Activated CD8-positive, alpha-beta T cell treated with anti-CD3 and anti-CD28 coated beads for 36 hours (primary cell): ENCODE results near the gene CCNB1. TPM values are rescaled to one million over a fixed set of nuclear protein-coding genes. Genes with fewer than 3 reads are reported as not detected.

Experiments
- ATAC-seq: fragments of 200-7000 bp; cut with Tn5 transposase; one replicate; pipeline ENCODE4 v1.10.0; 2021; ENCODE audit warnings: mild to moderate bottlenecking, moderate library complexity
- CTCF ChIA-PET: fragments of 350-600 bp; sonication (Branson Sonifier 250); formaldehyde crosslinking; loops from one replicate; lab custom pipeline; 2021; ENCODE audit warnings: antibody characterized with exemption; lab: Charles Lee
- POLR2A ChIA-PET: fragments of 350-600 bp; sonication (Branson Sonifier 250); formaldehyde crosslinking; loops from one replicate; lab custom pipeline; 2021; ENCODE audit warnings: antibody characterized with exemption; lab: Charles Lee
- DNase-seq: peaks from one replicate; pipeline ENCODE4 v3.0.0-alpha.2; 2020
- H3K27ac Mint-ChIP-seq: one replicate; pipeline ENCODE4 v1.8.0; 2021; ENCODE audit warnings: mild to moderate bottlenecking, mixed read lengths
- H3K27me3 Mint-ChIP-seq: one replicate; pipeline ENCODE4 v1.8.0; 2021; ENCODE audit warnings: mixed read lengths
- H3K36me3 Mint-ChIP-seq: one replicate; pipeline ENCODE4 v1.8.0; 2021; ENCODE audit warnings: low read depth, mixed read lengths
- H3K4me1 Mint-ChIP-seq: one replicate; pipeline ENCODE4 v1.8.0; 2021; ENCODE audit warnings: low read depth, mixed read lengths
- H3K4me3 Mint-ChIP-seq: one replicate; pipeline ENCODE4 v1.8.0; 2021; ENCODE audit warnings: mild to moderate bottlenecking, moderate library complexity, mixed read lengths
- H3K9me3 Mint-ChIP-seq: one replicate; pipeline ENCODE4 v1.8.0; 2021; ENCODE audit warnings: mixed read lengths
- intact Hi-C: fragments of 100-400 bp; cut with micrococcal nuclease; formaldehyde crosslinking; loops from one replicate; pipeline ENCODE4 v1.10.0; 2022
- total RNA-seq, 2 experiments: library from RNA; stranded (reverse); gene quantifications; one replicate each; pipeline ENCODE4 v1.2.3, GENCODE V29; 2021
- TF ChIP-seq, protein P1 (sequence below): fragments of 200-600 bp; IDR thresholded peaks from one replicate; pipeline ENCODE4 v1.8.0; 2022; ENCODE audit warnings: antibody characterized with exemption, mild to moderate bottlenecking

CCNB1 gene
- 100 to 1,000 TPM; 167 to 175 TPM for total RNA-seq

- CTCF ChIA-PET = interaction anchor here (0.8 to 1.5 kb wide), 5 partner anchors 8 to 76 kb away, joined by 3 to 7 read pairs (median 4); partner anchors contain the start of gene SLC30A5
- POLR2A ChIA-PET = interaction anchor here (0.8 to 2.0 kb wide), 6 partner anchors 9 to 54 kb away, joined by 3 to 17 read pairs (median 6); partner anchors contain the start of gene CENPH
- peak; percentile 100 for ATAC-seq
These were observed at the start of gene CCNB1 for GRCh38 chr5:69166686-69167492. Gene CCNB1 (plus strand): TSS chr5:69167150. CDS start chr5:69167263, 113 bp downstream.

DNA sequence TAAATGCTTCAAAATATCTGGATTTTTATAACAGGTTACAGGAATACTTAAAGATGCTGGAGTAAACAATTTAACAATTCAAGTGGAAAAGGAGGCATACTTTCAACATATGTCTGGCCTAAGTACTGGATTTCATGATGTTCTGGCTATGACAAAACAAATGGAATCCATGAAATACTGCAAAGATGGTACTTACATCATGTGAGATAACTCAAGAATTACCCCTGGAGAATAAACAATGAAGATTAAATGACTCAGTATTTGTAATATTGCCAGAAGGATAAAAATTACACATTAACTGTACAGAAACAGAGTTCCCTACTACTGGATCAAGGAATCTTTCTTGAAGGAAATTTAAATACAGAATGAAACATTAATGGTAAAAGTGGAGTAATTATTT lies 37.5 kb upstream of the CCNB1 start:
- H3K27me3 Mint-ChIP-seq = no peaks in the 10 kb centered on the region
- intact Hi-C loops = no loop called here
- H3K4me3 Mint-ChIP-seq = no peak overlapping the region
- ChIA-PET CTCF (no interaction called here), POLR2A (no interaction called here)
- H3K9me3 Mint-ChIP-seq = no peaks in the 10 kb centered on the region
- H3K27ac Mint-ChIP-seq = no peak overlapping the region
- no peak for ATAC-seq
- TF ChIP-seq, protein P1, sequence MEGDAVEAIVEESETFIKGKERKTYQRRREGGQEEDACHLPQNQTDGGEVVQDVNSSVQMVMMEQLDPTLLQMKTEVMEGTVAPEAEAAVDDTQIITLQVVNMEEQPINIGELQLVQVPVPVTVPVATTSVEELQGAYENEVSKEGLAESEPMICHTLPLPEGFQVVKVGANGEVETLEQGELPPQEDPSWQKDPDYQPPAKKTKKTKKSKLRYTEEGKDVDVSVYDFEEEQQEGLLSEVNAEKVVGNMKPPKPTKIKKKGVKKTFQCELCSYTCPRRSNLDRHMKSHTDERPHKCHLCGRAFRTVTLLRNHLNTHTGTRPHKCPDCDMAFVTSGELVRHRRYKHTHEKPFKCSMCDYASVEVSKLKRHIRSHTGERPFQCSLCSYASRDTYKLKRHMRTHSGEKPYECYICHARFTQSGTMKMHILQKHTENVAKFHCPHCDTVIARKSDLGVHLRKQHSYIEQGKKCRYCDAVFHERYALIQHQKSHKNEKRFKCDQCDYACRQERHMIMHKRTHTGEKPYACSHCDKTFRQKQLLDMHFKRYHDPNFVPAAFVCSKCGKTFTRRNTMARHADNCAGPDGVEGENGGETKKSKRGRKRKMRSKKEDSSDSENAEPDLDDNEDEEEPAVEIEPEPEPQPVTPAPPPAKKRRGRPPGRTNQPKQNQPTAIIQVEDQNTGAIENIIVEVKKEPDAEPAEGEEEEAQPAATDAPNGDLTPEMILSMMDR = no peak
- no peak for DNase-seq
- H3K36me3 Mint-ChIP-seq = peaks cover 34% of the 10 kb centered on the region
- no peaks in the 10 kb centered on the region for H3K4me1 Mint-ChIP-seq

More at GRCh38 chr5:69166686-69167492, at the start of gene CCNB1:
- intact Hi-C loops = no loop called here
- H3K36me3 Mint-ChIP-seq = peaks cover 41% of the 10 kb centered on the region
- H3K27ac Mint-ChIP-seq = peak within 1 kb of the TSS; percentile 87
- DNase-seq = peak; percentile 99
- H3K4me3 Mint-ChIP-seq = peak within 1 kb of the TSS; percentile 89
- H3K27me3 Mint-ChIP-seq = no peaks in the 10 kb centered on the region
- TF ChIP-seq, protein P1 = no peak
- H3K4me1 Mint-ChIP-seq = peaks cover 22% of the 10 kb centered on the region
- H3K9me3 Mint-ChIP-seq = no peaks in the 10 kb centered on the region

DNA sequence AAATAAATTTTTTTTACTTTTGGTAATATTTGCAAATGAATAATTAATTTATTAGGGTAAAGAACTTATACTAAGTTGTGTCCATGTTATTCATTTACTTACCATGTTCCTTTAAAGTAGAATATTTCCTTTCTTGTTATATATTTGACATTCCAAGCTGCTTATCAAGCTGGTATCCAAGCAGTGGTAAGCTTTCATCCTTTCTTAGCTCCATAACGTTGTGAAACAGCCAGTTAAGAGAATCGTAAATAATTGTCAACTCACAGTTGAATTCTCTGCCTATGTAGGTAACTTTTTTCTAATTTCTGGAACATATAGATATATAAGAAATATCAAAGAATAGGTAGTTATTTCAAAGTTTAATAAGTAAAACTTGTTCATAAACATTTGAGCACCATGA lies 36.7 kb upstream of the CCNB1 start:
- Mint-ChIP-seq H3K9me3 (no peaks in the 10 kb centered on the region), H3K36me3 (peaks cover 33% of the 10 kb centered on the region), H3K27me3 (no peaks in the 10 kb centered on the region), H3K27ac (no peak overlapping the region), H3K4me3 (no peak overlapping the region), H3K4me1 (no peaks in the 10 kb centered on the region)
- ATAC-seq = no peak
- DNase-seq = no peak
- ChIA-PET POLR2A (no interaction called here), CTCF (no interaction called here)
- intact Hi-C loops = no loop called here
- TF ChIP-seq, protein P1 = no peak

GRCh38 chr5:69131304-69131703 lies 35.6 kb upstream of the CCNB1 start:
- no peak overlapping the region for H3K27ac Mint-ChIP-seq
- ChIA-PET CTCF (no interaction called here), POLR2A (no interaction called here)
- H3K27me3 Mint-ChIP-seq = no peaks in the 10 kb centered on the region
- no peaks in the 10 kb centered on the region for H3K4me1 Mint-ChIP-seq
- no peak overlapping the region for H3K4me3 Mint-ChIP-seq
- TF ChIP-seq, protein P1 = no peak
- H3K9me3 Mint-ChIP-seq = no peaks in the 10 kb centered on the region
- DNase-seq (no peak), ATAC-seq (no peak)
- peaks cover 31% of the 10 kb centered on the region for H3K36me3 Mint-ChIP-seq
- intact Hi-C loops = no loop called here

- CTCF ChIA-PET = no interaction called here
- H3K27ac Mint-ChIP-seq = no peak overlapping the region
- H3K4me1 Mint-ChIP-seq = no peaks in the 10 kb centered on the region
- intact Hi-C loops = no loop called here
- TF ChIP-seq, protein P1 = no peak
- peaks cover 3% of the 10 kb centered on the region for H3K9me3 Mint-ChIP-seq
- peaks cover 17% of the 10 kb centered on the region for H3K36me3 Mint-ChIP-seq
- POLR2A ChIA-PET = no interaction called here
- H3K4me3 Mint-ChIP-seq = no peak overlapping the region
- no peak for ATAC-seq
- DNase-seq = no peak
- no peaks in the 10 kb centered on the region for H3K27me3 Mint-ChIP-seq
These were observed 32.8 kb upstream of the CCNB1 start for GRCh38 chr5:69134126-69134525.
